GM18511 (cell line): ENCODE data around the gene CHAT.

ENCODE experiments used
- ATAC-seq: cut with Tn5 transposase; IDR thresholded peaks from one replicate; pipeline ENCODE4 v1.9.1; 2021; ENCODE audit warnings: mild to moderate bottlenecking, moderate library complexity; ENCODE audit not compliant: unreplicated experiment

CHAT gene

GRCh38 chr10:49627644-49628247 is 13.9 kb downstream of the CHAT start:
- no peak for ATAC-seq

- ATAC-seq = no peak
These were observed 14.8 kb downstream of the CHAT start for GRCh38 chr10:49628599-49628998.

- no peak for ATAC-seq
These were observed 15.6 kb downstream of the CHAT start for GRCh38 chr10:49629431-49629881.

GRCh38 chr10:49631975-49632374 is 18.1 kb downstream of the CHAT start:
- no peak for ATAC-seq

- no peak for ATAC-seq
These were observed 18.8 kb downstream of the CHAT start for GRCh38 chr10:49632406-49633317.

- ATAC-seq = no peak
These were observed 19.7 kb downstream of the CHAT start for GRCh38 chr10:49633327-49634068.

- no peak for ATAC-seq
These were observed 20.3 kb downstream of the CHAT start for GRCh38 chr10:49634069-49634660.

- no peak for ATAC-seq
These were observed 28.5 kb downstream of the CHAT start for GRCh38 chr10:49642311-49642710.

- ATAC-seq = no peak
These were observed 29.6 kb downstream of the CHAT start for GRCh38 chr10:49643241-49644034.

- no peak for ATAC-seq
These were observed 30.3 kb downstream of the CHAT start for GRCh38 chr10:49644035-49644646.

- ATAC-seq = no peak
These were observed 31.6 kb downstream of the CHAT start for GRCh38 chr10:49645417-49645816.

GRCh38 chr10:49645871-49646870 is 32.3 kb downstream of the CHAT start:
- no peak for ATAC-seq

- no peak for ATAC-seq
These were observed 33.7 kb downstream of the CHAT start for GRCh38 chr10:49647554-49647953.

GRCh38 chr10:49647985-49648795 is 34.4 kb downstream of the CHAT start:
- ATAC-seq = no peak

GRCh38 chr10:49649294-49649693 is 35.5 kb downstream of the CHAT start:
- no peak for ATAC-seq

GRCh38 chr10:49649936-49650723 is 36.3 kb downstream of the CHAT start:
- ATAC-seq = no peak

- ATAC-seq = no peak
These were observed 36.8 kb downstream of the CHAT start for GRCh38 chr10:49650724-49651034.
